HCT116 (cell line): Measurements from ENCODE around the gene CADPS2. TPM values are rescaled to one million over a fixed set of nuclear protein-coding genes. Genes with fewer than 3 reads are reported as not detected.

Experiments
- ATAC-seq: fragments of 200-7000 bp; cut with Tn5 transposase; 2 replicates; pipeline ENCODE4 v1.9.1; 2020; ENCODE audit warnings: mild to moderate bottlenecking, moderate library complexity
- BruUV-seq: library from RNA; stranded (reverse); fragments of 400-500 nt; replicated peaks from 2 replicates; lab custom pipeline; 2021; lab: Mats Ljungman, UMichigan
- CTCF ChIA-PET: fragments of 300-600 bp; sonication (Branson Sonifier 250); formaldehyde crosslinking; loops from one replicate; lab custom pipeline; 2021; ENCODE audit warnings: antibody characterized with exemption; lab: Charles Lee
- POLR2A ChIA-PET: fragments of 300-600, 350-600 bp; sonication (Branson Sonifier 250); formaldehyde crosslinking; loops from one replicate; lab custom pipeline; 2021; ENCODE audit warnings: antibody characterized with exemption; lab: Charles Lee
- RAD21 ChIA-PET, 2 experiments: fragments of 300-600 bp; sonication (Branson Sonifier 250); formaldehyde crosslinking; loops; one replicate each; lab custom pipeline; 2023; ENCODE audit warnings: low total read pairs in 2 of 2; ENCODE audit not compliant: uncharacterized antibody in 2 of 2, unreplicated experiment in 2 of 2, low non-redundant PET in 1 of 2; lab: Charles Lee
- DNase-seq: peaks from one replicate; pipeline ENCODE4 v3.0.0-alpha.2; 2010; ENCODE audit warnings: low read depth, low spot score
- H2AFZ ChIP-seq: fragments of 200-600 bp; shearing (Covaris generic), sonication (generic); 2 replicates; pipeline ENCODE4 v1.6.1; 2017; ENCODE audit warnings: low read depth, mixed run types, mixed read lengths, antibody characterized with exemption, low read length; ENCODE audit not compliant: poor library complexity, severe bottlenecking
- H3K27ac ChIP-seq: 2 replicates; pipeline ENCODE4 v1.5.1; 2012; ENCODE audit warnings: low read depth, low read length
- H3K27me3 ChIP-seq: fragments of 200-600 bp; sonication (generic); 2 replicates; pipeline ENCODE4 v1.6.1; 2016; ENCODE audit warnings: mixed run types, low read length, mixed read lengths; ENCODE audit not compliant: insufficient read depth
- H3K36me3 ChIP-seq, 2 experiments: fragments of 200-500 bp in 1 of 2; fragments of 200-600 bp in 1 of 2; sonication (Bioruptor generic) in 1 of 2; sonication (generic) in 1 of 2; 2 replicates each; pipeline versions ENCODE4 v1.5.1 to v1.6.1; 2014 to 2016; ENCODE audit warnings: low read length in 2 of 2, inconsistent platforms in 1 of 2, mixed read lengths in 1 of 2, mixed run types in 1 of 2; ENCODE audit not compliant: insufficient read depth in 2 of 2, control insufficient read depth in 1 of 2
- H3K4me1 ChIP-seq, 2 experiments: fragments of 200-600 bp in 1 of 2; sonication (generic) in 1 of 2; 2 replicates each; pipeline versions ENCODE4 v1.5.1 to v1.6.1; 2012 to 2017; ENCODE audit warnings: low read length in 2 of 2, inconsistent platforms in 1 of 2, mild to moderate bottlenecking in 1 of 2, mixed read lengths in 1 of 2, mixed run types in 1 of 2, moderate library complexity in 1 of 2; ENCODE audit not compliant: insufficient read depth in 2 of 2, control insufficient read depth in 1 of 2
- H3K4me2 ChIP-seq: fragments of 200-600 bp; sonication (generic); 2 replicates; pipeline ENCODE4 v1.6.1; 2017; ENCODE audit warnings: mixed run types, low read length, mixed read lengths
- H3K4me3 ChIP-seq, 2 experiments: fragments of 200-600 bp in 1 of 2; sonication (generic) in 1 of 2; replicated peaks in 1 of 2; 2 replicates each; pipeline ENCODE4 v1.5.1; 2011 to 2016; ENCODE audit warnings: low read length in 2 of 2, control low read depth in 1 of 2, low read depth in 1 of 2, mild to moderate bottlenecking in 1 of 2, mixed read lengths in 1 of 2, mixed run types in 1 of 2
- H3K79me2 ChIP-seq: fragments of 200-600 bp; sonication (generic); 2 replicates; pipeline ENCODE4 v1.6.1; 2017; ENCODE audit warnings: mild to moderate bottlenecking, mixed run types, low read length, moderate library complexity, mixed read lengths; ENCODE audit not compliant: insufficient read depth
- H3K9ac ChIP-seq: fragments of 200-600 bp; sonication (generic); 2 replicates; pipeline ENCODE4 v1.6.1; 2016; ENCODE audit warnings: low read length, mixed read lengths
- H3K9me2 ChIP-seq: fragments of 200-600 bp; sonication (generic), shearing (Covaris generic); 2 replicates; pipeline ENCODE4 v1.6.1; 2017; ENCODE audit warnings: mixed run types, mild to moderate bottlenecking, moderate library complexity; ENCODE audit not compliant: insufficient read depth
- H3K9me3 ChIP-seq, 2 experiments: fragments of 200-500 bp in 1 of 2; fragments of 200-600 bp in 1 of 2; sonication (Bioruptor generic) in 1 of 2; sonication (generic) in 1 of 2; 2 replicates each; pipeline ENCODE4 v1.6.1; 2014 to 2017; ENCODE audit warnings: low read length in 2 of 2, mixed read lengths in 2 of 2, inconsistent platforms in 1 of 2, low read depth in 1 of 2, mild to moderate bottlenecking in 1 of 2, mixed run types in 1 of 2, moderate library complexity in 1 of 2; ENCODE audit not compliant: control insufficient read depth in 1 of 2, insufficient read depth in 1 of 2
- H4K20me1 ChIP-seq: fragments of 200-600 bp; sonication (generic), shearing (Covaris generic); 2 replicates; pipeline ENCODE4 v1.6.1; 2017; ENCODE audit warnings: mixed run types, mild to moderate bottlenecking, moderate library complexity; ENCODE audit not compliant: insufficient read depth
- ATF3 ChIP-seq: IDR thresholded peaks from 2 replicates; pipeline ENCODE4 v1.6.1; 2012
- CBX3 ChIP-seq: IDR thresholded peaks from 2 replicates; pipeline ENCODE4 v1.6.1; 2012; ENCODE audit warnings: low read depth
- CEBPB ChIP-seq: IDR thresholded peaks from 2 replicates; pipeline ENCODE4 v1.6.1; 2012; ENCODE audit warnings: low read depth
- CTCF ChIP-seq, 3 experiments: fragments of 200-600 bp in 1 of 3; sonication (generic) in 1 of 3; IDR thresholded peaks in 2 of 3; conservative IDR thresholded peaks in 1 of 3; 2 replicates each; pipeline ENCODE4 v1.5.1; 2012 to 2017; ENCODE audit warnings: low read depth in 2 of 3, low read length in 2 of 3, antibody characterized with exemption in 1 of 3, borderline replicate concordance in 1 of 3, control low read depth in 1 of 3, mild to moderate bottlenecking in 1 of 3, mixed read lengths in 1 of 3, mixed run types in 1 of 3, moderate library complexity in 1 of 3; ENCODE audit not compliant: insufficient read depth in 1 of 3
- EZH2 ChIP-seq: fragments of 200-600 bp; sonication (generic); IDR thresholded peaks from 2 replicates; pipeline ENCODE4 v1.6.1; 2017; ENCODE audit warnings: antibody characterized with exemption, mixed run types
- EZH2phosphoT487 ChIP-seq: fragments of 200-600 bp; IDR thresholded peaks from 2 replicates; pipeline ENCODE4 v1.6.1; 2018; ENCODE audit warnings: antibody characterized with exemption, borderline replicate concordance
- FOSL1 ChIP-seq: IDR thresholded peaks from 2 replicates; pipeline ENCODE4 v1.6.1; 2012; ENCODE audit warnings: low read depth
- POLR2A ChIP-seq: IDR thresholded peaks from 2 replicates; pipeline ENCODE4 v1.7.0; 2011; ENCODE audit warnings: borderline replicate concordance; ENCODE audit not compliant: insufficient read depth, insufficient read length; ENCODE audit errors: extremely low read depth
- SIN3A ChIP-seq: IDR thresholded peaks from 2 replicates; pipeline ENCODE4 v1.6.1; 2012; ENCODE audit warnings: low read depth
- SP1 ChIP-seq: IDR thresholded peaks from 2 replicates; pipeline ENCODE4 v1.6.1; 2012; ENCODE audit warnings: low read depth
- TCF7L2 ChIP-seq: IDR thresholded peaks from 2 replicates; pipeline ENCODE4 v1.7.0; 2011; ENCODE audit warnings: borderline replicate concordance, inconsistent platforms; ENCODE audit not compliant: insufficient read depth, insufficient read length; ENCODE audit errors: extremely low read depth
- YY1 ChIP-seq: IDR thresholded peaks from 2 replicates; pipeline ENCODE4 v1.6.1; 2011; ENCODE audit warnings: low read length, low read depth, moderate library complexity, mild to moderate bottlenecking; ENCODE audit not compliant: insufficient replicate concordance; ENCODE audit errors: extremely low read depth
- intact Hi-C: fragments of 100-400 bp; cut with micrococcal nuclease; formaldehyde crosslinking; loops from 2 replicates; pipeline ENCODE4 v1.10.0; 2022
- total RNA-seq: library from RNA; stranded (reverse); gene quantifications from one replicate; pipeline ENCODE4 v1.2.1, GENCODE V29; 2021; ENCODE audit not compliant: unreplicated experiment

CADPS2 gene
- total RNA-seq, 1 experiment from 2014 or later = 7.5 TPM

GRCh38 chr7:122758501-122758900 lies 127.8 kb downstream of the CADPS2 start:
- H3K4me1 ChIP-seq = no peaks in the 10 kb centered on the region

GRCh38 chr7:122756860-122757259 lies 129.4 kb downstream of the CADPS2 start:
- H3K36me3 ChIP-seq = no peaks in the 10 kb centered on the region
- H3K4me1 ChIP-seq = no peaks in the 10 kb centered on the region
- ChIA-PET CTCF (no interaction called here), RAD21 (no interaction called here), POLR2A (no interaction called here)
- H3K4me3 ChIP-seq = no peak overlapping the region
- TF ChIP-seq POLR2A = no peak
- no peak for TF ChIP-seq TCF7L2
- no peak for TF ChIP-seq CEBPB
- no peak for TF ChIP-seq SP1
- TF ChIP-seq ATF3 = no peak
- TF ChIP-seq FOSL1 = no peak
- TF ChIP-seq YY1 = no peak
- TF ChIP-seq EZH2phosphoT487 = no peak
- H3K27me3 ChIP-seq = no peaks in the 10 kb centered on the region
- H3K9me2 ChIP-seq = no peaks in the 10 kb centered on the region
- no TSS peak for BruUV-seq
- H3K79me2 ChIP-seq = no peaks in the 10 kb centered on the region
- no peaks in the 10 kb centered on the region for H4K20me1 ChIP-seq
- no peak overlapping the region for H3K9ac ChIP-seq
- no peaks in the 10 kb centered on the region for H3K9me3 ChIP-seq
- ATAC-seq (no peak), DNase-seq (no peak)
- intact Hi-C loops = no loop called here
- H2AFZ ChIP-seq = no peak overlapping the region
- H3K4me2 ChIP-seq = no peak overlapping the region
- H3K27ac ChIP-seq = no peak overlapping the region

More at GRCh38 chr7:122758501-122758900, 127.8 kb downstream of the CADPS2 start:
- Histone ChIP-seq H3K4me3 (no peak overlapping the region), H3K9ac (no peak overlapping the region), H4K20me1 (no peaks in the 10 kb centered on the region), H3K9me3 (no peaks in the 10 kb centered on the region), H3K36me3 (no peaks in the 10 kb centered on the region), H2AFZ (no peak overlapping the region), H3K79me2 (no peaks in the 10 kb centered on the region), H3K9me2 (no peaks in the 10 kb centered on the region), H3K27ac (no peak overlapping the region), H3K4me2 (no peak overlapping the region), H3K27me3 (no peaks in the 10 kb centered on the region)
- BruUV-seq = no TSS peak
- DNase-seq (no peak), ATAC-seq (no peak)
- CTCF ChIA-PET = no interaction called here
- RAD21 ChIA-PET = no interaction called here
- POLR2A ChIA-PET = no interaction called here
- intact Hi-C loops = no loop called here
- TF ChIP-seq CTCF (IDR thresholded peaks at IDR 0.05 in 2 of 3, conservative IDR thresholded peaks at IDR 0.05 in 1 of 3; ENCODE audit: borderline replicate concordance in 1 of 3, insufficient read depth in 1 of 3, low read depth in 2 of 3, low read length in 2 of 3) (no peak), TCF7L2 (no peak), CBX3 (no peak), FOSL1 (no peak), EZH2 (no peak), SIN3A (no peak)
